ENCODE measurements around the gene CAPN13. TPM values are rescaled to one million over a fixed set of nuclear protein-coding genes. Genes with fewer than 3 reads are reported as not detected.

The CAPN13 gene
- total and polyA plus RNA-seq, 10 donors: 0.09 to 1.1 (median 0.36) TPM; not detected in 4

GRCh38 chr2:30706534-30707303 lies 100.5 kb downstream of the CAPN13 start:
- 64 to 73% (median 67%) methylated on average over 12 of the region's 12 CpGs for WGBS, 5 donors
- peaks cover 0 to 26% (median 7%) of the 10 kb centered on the region in 6 donors for H3K4me1 ChIP-seq
- DNase-seq: peak; percentile 91
- TF ChIP-seq POLR2AphosphoS5 (IDR thresholded peaks at IDR 0.05) (peak in 2 of 3 donors; percentile 35 to 36), CTCF (IDR thresholded peaks at IDR 0.05 in 8 of 11, conservative IDR thresholded peaks at IDR 0.05 in 3 of 11) (peak; percentile 62 to 92 (median 76)), POLR2A (IDR thresholded peaks at IDR 0.05) (no peak)
- no peak overlapping the region for H3K4me3 ChIP-seq
- H3K9me3 ChIP-seq: peaks cover 0 to 18% (median 15%) of the 10 kb centered on the region in 8 donors
- no peaks in the 10 kb centered on the region for H3K36me3 ChIP-seq
- intact Hi-C loops (cut with DNase I; ENCODE audit: low total_unique reads): loop anchor here (2.0 to 5.0 kb wide), 2 partner anchors 494 to 542 kb away; no protein-coding TSS in a partner anchor
- no peaks in the 10 kb centered on the region for H3K27me3 ChIP-seq (replicated peaks in 1 of 7)
- H3K27ac ChIP-seq: no peak overlapping the region

- Histone ChIP-seq H3K27me3 (replicated peaks in 1 of 7) (no peaks in the 10 kb centered on the region), H3K27ac (peak overlapping the region in 1 of 8 donors; percentile 28), H3K4me3 (no peak overlapping the region), H3K36me3 (no peaks in the 10 kb centered on the region), H3K9me3 (peaks cover 0 to 26% (median 22%) of the 10 kb centered on the region in 8 donors), H3K4me1 (peaks cover 0 to 21% (median 5%) of the 10 kb centered on the region in 6 donors)
- intact Hi-C loops (cut with DNase I; ENCODE audit: low total_unique reads): loop anchor here (2.0 to 5.0 kb wide), 2 partner anchors 494 to 541 kb away; no protein-coding TSS in a partner anchor
- TF ChIP-seq POLR2A (IDR thresholded peaks at IDR 0.05) (no peak), POLR2AphosphoS5 (IDR thresholded peaks at IDR 0.05) (no peak), CTCF (IDR thresholded peaks at IDR 0.05 in 8 of 11, conservative IDR thresholded peaks at IDR 0.05 in 3 of 11) (no peak)
- WGBS, 5 donors: 90 to 97% (median 95%) methylated on average over 10 of the region's 10 CpGs
- DNase-seq: no peak
Observed at GRCh38 chr2:30705711-30706533, 101.3 kb downstream of the CAPN13 start.

- TF ChIP-seq POLR2AphosphoS5 (IDR thresholded peaks at IDR 0.05) (no peak), CTCF (IDR thresholded peaks at IDR 0.05 in 8 of 11, conservative IDR thresholded peaks at IDR 0.05 in 3 of 11) (no peak), POLR2A (IDR thresholded peaks at IDR 0.05) (no peak)
- Histone ChIP-seq H3K4me3 (no peak overlapping the region), H3K27ac (peak overlapping the region in 1 of 8 donors; percentile 28), H3K36me3 (no peaks in the 10 kb centered on the region), H3K9me3 (peaks cover 0 to 29% (median 25%) of the 10 kb centered on the region in 8 donors), H3K4me1 (peaks cover 0 to 21% (median 5%) of the 10 kb centered on the region in 6 donors), H3K27me3 (replicated peaks in 1 of 7) (no peaks in the 10 kb centered on the region)
- 56 to 84% (median 77%) methylated on average over 5 of the region's 5 CpGs for WGBS, 5 donors
- no peak for DNase-seq
- intact Hi-C loops (cut with DNase I; ENCODE audit: low total_unique reads): loop anchor here (5.0 kb wide), 1 partner anchor 493 kb away; no protein-coding TSS in a partner anchor
Observed at GRCh38 chr2:30705056-30705455, 102.2 kb downstream of the CAPN13 start.

Data from spleen (tissue), 11 donors.